Measurements from ENCODE around the gene SIPA1L3. TPM values are rescaled to one million over a fixed set of nuclear protein-coding genes. Genes with fewer than 3 reads are reported as not detected.

SIPA1L3 gene
- total RNA-seq, 1 donor from 2014 or later: 6.7 TPM

- DNase-seq (ENCODE audit: low read depth in 2 of 2): peak; percentile 48 to 71
Observed at GRCh38 chr19:38095411-38096308, 188.7 kb downstream of the SIPA1L3 start.

- no peak for DNase-seq (ENCODE audit: low read depth in 2 of 2)
Observed at GRCh38 chr19:38099966-38100365, 193.0 kb downstream of the SIPA1L3 start.

- no peak for DNase-seq (ENCODE audit: low read depth in 2 of 2)
Observed at GRCh38 chr19:38100589-38100988, 193.6 kb downstream of the SIPA1L3 start.

GRCh38 chr19:38101723-38102122 is 194.7 kb downstream of the SIPA1L3 start:
- no peak for DNase-seq (ENCODE audit: low read depth in 2 of 2)

- no peak for DNase-seq (ENCODE audit: low read depth in 2 of 2)
Observed at GRCh38 chr19:38105574-38105973, 198.6 kb downstream of the SIPA1L3 start.

- no peak for DNase-seq (ENCODE audit: low read depth in 2 of 2)
Observed at GRCh38 chr19:38107129-38107528, 200.1 kb downstream of the SIPA1L3 start.

GRCh38 chr19:38111898-38112297 is 204.9 kb downstream of the SIPA1L3 start:
- no peak for DNase-seq (ENCODE audit: low read depth in 2 of 2)

GRCh38 chr19:38114651-38115050 is 207.6 kb downstream of the SIPA1L3 start:
- no peak for DNase-seq (ENCODE audit: low read depth in 2 of 2)

- peak in 1 of 2 donors; percentile 18 for DNase-seq (ENCODE audit: low read depth in 2 of 2)
Observed at GRCh38 chr19:38115271-38115802, 208.3 kb downstream of the SIPA1L3 start.

- DNase-seq (ENCODE audit: low read depth in 2 of 2): no peak
Observed at GRCh38 chr19:38118176-38118575, 211.2 kb downstream of the SIPA1L3 start.

- DNase-seq (ENCODE audit: low read depth in 2 of 2): no peak
Observed at GRCh38 chr19:38120471-38121025, 213.5 kb downstream of the SIPA1L3 start.

- no peak for DNase-seq (ENCODE audit: low read depth in 2 of 2)
Observed at GRCh38 chr19:38122402-38123093, 215.5 kb downstream of the SIPA1L3 start.

GRCh38 chr19:38125238-38125637 is 218.2 kb downstream of the SIPA1L3 start:
- no peak for DNase-seq (ENCODE audit: low read depth in 2 of 2)

GRCh38 chr19:38130399-38130798 is 223.4 kb downstream of the SIPA1L3 start:
- DNase-seq (ENCODE audit: low read depth in 2 of 2): no peak

GRCh38 chr19:38132781-38133180 is 225.8 kb downstream of the SIPA1L3 start:
- no peak for DNase-seq (ENCODE audit: low read depth in 2 of 2)

GRCh38 chr19:38133319-38133718 is 226.3 kb downstream of the SIPA1L3 start:
- DNase-seq (ENCODE audit: low read depth in 2 of 2): no peak

GRCh38 chr19:38134540-38135149 is 227.6 kb downstream of the SIPA1L3 start:
- peak; percentile 22 to 53 for DNase-seq (ENCODE audit: low read depth in 2 of 2)

- no peak for DNase-seq (ENCODE audit: low read depth in 2 of 2)
Observed at GRCh38 chr19:38135150-38135998, 228.4 kb downstream of the SIPA1L3 start.

- no peak for DNase-seq (ENCODE audit: low read depth in 2 of 2)
Observed at GRCh38 chr19:38139122-38139521, 232.1 kb downstream of the SIPA1L3 start.

- no peak for DNase-seq (ENCODE audit: low read depth in 2 of 2)
Observed at GRCh38 chr19:38141108-38141507, 234.1 kb downstream of the SIPA1L3 start.
